ENCODE measurements around the gene OLR1.
"Not testable (repeated sequence)": the region's sequence is repeated elsewhere in the genome, so short reads cannot be mapped to it uniquely, and the experiment has no call there.

Gene OLR1

DNA sequence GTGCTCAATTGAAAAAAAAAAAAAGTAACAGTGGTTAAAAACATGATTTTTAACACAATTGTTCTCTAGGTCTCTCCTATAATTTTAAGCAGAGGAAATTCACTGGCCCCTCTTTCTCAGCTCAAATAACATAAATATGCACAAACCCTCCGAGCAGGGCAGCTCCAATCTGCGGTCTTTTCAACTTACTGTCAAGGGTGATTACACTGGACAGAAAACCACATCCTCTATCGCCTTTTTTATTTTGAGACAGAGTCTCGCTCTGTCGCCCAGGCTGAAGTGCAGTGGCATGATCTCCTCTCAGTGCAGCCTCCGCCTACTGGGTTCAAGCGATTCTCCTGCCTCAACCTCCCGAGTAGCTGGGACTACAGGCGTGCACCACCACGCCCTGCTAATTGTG, 24.3 kb upstream of the OLR1 start:
- no peak for TF ChIP-seq CTCF (IDR thresholded peaks at IDR 0.05; ENCODE audit: insufficient read depth, low read length, poor library complexity, severe bottlenecking)
- H3K27me3 ChIP-seq (replicated peaks; ENCODE audit: control insufficient read depth, insufficient read depth, low read length), result no peaks in the 10 kb centered on the region; the same call in 1 of the 2 replicates
- peak; percentile 25 for DNase-seq (ENCODE audit: extremely low read depth, insufficient read length)
- no peak overlapping the region for H3K4me3 ChIP-seq (replicated peaks; ENCODE audit: low read depth, low read length)
- H3K36me3 ChIP-seq (ENCODE audit: control insufficient read depth, insufficient read depth, low read length), result no peaks in the 10 kb centered on the region

DNA sequence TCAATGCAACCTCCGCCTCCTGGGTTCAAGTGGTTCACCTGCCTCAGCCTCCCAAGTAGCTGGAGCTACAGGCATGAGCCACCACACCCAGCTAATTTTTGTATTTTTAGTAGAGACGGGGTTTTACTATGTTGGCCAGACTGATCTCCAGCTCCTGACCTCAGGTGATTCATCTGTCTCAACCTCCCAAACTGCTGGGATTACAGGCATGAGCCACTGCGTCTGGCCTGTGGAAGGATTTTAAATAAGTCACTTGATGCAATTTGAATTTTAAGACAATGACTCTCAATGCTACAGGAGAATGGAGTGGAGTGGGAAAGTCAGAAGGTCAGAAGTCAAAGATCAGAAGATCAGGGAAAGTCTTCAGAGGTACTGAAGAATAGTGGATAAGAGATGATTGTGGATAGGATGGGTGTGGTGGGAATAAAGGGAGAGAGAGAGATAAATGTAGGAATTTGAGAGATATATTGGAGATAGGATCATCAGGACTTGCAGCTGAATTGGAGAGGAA, 22.3 kb upstream of the OLR1 start:
- Histone ChIP-seq H3K27me3 (replicated peaks; ENCODE audit: control insufficient read depth, insufficient read depth, low read length) (no peaks in the 10 kb centered on the region; the same call in 1 of the 2 replicates), H3K36me3 (ENCODE audit: control insufficient read depth, insufficient read depth, low read length) (no peaks in the 10 kb centered on the region), H3K4me3 (replicated peaks; ENCODE audit: low read depth, low read length) (no peak overlapping the region)
- TF ChIP-seq CTCF (IDR thresholded peaks at IDR 0.05; ENCODE audit: insufficient read depth, low read length, poor library complexity, severe bottlenecking), result no peak
- DNase-seq (ENCODE audit: extremely low read depth, insufficient read length), result no peak

GRCh38 chr12:10191865-10192264, 19.9 kb upstream of the OLR1 start:
- no peak for DNase-seq (ENCODE audit: extremely low read depth, insufficient read length)
- TF ChIP-seq CTCF (IDR thresholded peaks at IDR 0.05; ENCODE audit: insufficient read depth, low read length, poor library complexity, severe bottlenecking), result no peak
- no peaks in the 10 kb centered on the region for H3K36me3 ChIP-seq (ENCODE audit: control insufficient read depth, insufficient read depth, low read length)
- no peaks in the 10 kb centered on the region; the same call in 1 of the 2 replicates for H3K27me3 ChIP-seq (replicated peaks; ENCODE audit: control insufficient read depth, insufficient read depth, low read length)
- H3K4me3 ChIP-seq (replicated peaks; ENCODE audit: low read depth, low read length), result no peak overlapping the region

DNA sequence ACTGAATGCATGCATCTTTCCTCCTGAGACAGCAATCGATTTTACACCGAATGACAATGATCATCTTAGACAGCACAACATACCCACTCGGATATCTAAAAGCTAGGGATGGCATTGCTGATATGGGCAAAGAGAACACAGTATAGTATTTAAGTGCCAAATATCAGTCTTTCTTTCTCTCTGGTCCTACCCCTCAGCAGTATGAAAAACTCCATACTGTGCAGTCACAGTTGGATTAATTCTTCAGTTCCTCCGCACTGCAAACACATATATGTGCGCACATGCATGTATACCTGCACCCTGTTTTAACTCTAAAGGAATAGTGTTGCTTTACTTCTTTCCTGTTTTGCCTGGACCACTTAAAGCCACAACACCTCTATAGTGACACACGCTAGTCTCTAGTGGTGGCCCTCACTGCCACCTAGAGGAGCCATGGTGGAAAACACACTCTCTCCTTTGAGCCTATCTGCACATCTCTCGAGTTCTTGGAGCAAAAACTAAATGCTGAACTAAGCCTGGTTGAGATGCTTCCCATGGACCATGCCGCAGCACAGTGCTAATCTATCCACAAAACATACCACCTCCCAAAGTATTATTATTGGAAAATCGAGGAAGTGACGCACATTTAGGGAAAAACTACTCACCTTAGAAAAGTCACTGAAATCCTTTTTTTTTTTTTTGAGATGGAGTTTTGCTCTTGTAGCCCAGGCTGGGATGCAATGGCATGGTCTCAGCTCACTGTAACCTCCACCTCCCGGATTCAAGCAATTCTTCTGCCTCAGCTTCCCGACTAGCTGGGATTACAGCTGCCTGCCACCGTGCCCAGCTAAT, 18.8 kb upstream of the OLR1 start:
- DNase-seq (ENCODE audit: extremely low read depth, insufficient read length), result no peak
- peak; percentile 85 for TF ChIP-seq CTCF (IDR thresholded peaks at IDR 0.05; ENCODE audit: insufficient read depth, low read length, poor library complexity, severe bottlenecking)
- H3K27me3 ChIP-seq (replicated peaks; ENCODE audit: control insufficient read depth, insufficient read depth, low read length), result peaks cover 2% of the 10 kb centered on the region

DNA sequence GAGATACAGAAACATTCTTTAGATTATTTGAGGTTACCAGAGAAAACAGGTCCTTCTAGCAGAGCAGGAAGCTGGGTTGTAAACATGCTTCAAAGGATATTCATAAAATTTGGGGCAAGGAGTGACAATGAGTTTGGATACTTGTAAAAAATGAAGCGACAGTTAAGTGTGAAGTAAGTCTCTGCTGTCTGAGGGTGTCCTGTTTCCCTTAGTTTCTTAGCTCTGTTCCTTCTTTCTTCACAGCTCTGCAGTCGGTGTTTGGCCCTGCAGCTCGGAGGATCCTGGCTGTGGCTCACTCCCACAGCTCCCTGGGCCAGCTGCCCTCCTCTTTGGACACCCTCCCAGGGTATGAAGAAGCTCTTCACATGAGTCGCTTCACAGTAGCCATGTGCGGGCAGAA, 17.7 kb upstream of the OLR1 start:
- no peak for DNase-seq (ENCODE audit: extremely low read depth, insufficient read length)
- Histone ChIP-seq H3K27me3 (replicated peaks; ENCODE audit: control insufficient read depth, insufficient read depth, low read length) (peaks cover 2% of the 10 kb centered on the region), H3K4me3 (replicated peaks; ENCODE audit: low read depth, low read length) (no peak overlapping the region), H3K36me3 (ENCODE audit: control insufficient read depth, insufficient read depth, low read length) (no peaks in the 10 kb centered on the region)
- no peak for TF ChIP-seq CTCF (IDR thresholded peaks at IDR 0.05; ENCODE audit: insufficient read depth, low read length, poor library complexity, severe bottlenecking)

More for the DNA sequence above, 18.8 kb upstream of the OLR1 start:
- Histone ChIP-seq H3K36me3 (ENCODE audit: control insufficient read depth, insufficient read depth, low read length) (no peaks in the 10 kb centered on the region), H3K4me3 (replicated peaks; ENCODE audit: low read depth, low read length) (no peak overlapping the region)

DNA sequence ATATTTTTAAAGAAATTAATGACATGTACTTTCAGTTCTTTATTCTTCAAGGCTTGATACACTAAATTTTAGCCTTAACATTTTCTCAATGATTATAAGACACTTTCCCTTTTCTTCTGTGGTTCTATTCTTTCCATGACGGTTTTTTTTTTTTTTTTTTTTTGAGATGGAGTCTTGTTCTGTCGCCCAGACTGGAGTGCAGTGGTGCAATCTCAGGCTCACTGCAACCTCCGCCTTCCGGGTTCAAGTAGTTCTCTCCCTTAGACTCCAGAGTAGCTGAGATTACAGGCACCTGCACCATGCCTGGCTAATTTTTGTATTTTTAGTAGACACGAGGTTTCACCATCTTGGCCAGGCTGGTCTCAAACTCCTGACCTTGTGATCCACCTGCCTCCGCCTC, 15.0 kb upstream of the OLR1 start:
- not testable (repeated sequence) for H3K36me3 ChIP-seq (ENCODE audit: control insufficient read depth, insufficient read depth, low read length)

More for the DNA sequence above, 15.0 kb upstream of the OLR1 start:
- not testable (repeated sequence) for DNase-seq (ENCODE audit: extremely low read depth, insufficient read length); H3K27me3 ChIP-seq (replicated peaks; ENCODE audit: control insufficient read depth, insufficient read depth, low read length); H3K4me3 ChIP-seq (replicated peaks; ENCODE audit: low read depth, low read length)

All from GM06990 (cell line).